Skeletal muscle cell (primary cell): ENCODE results near the gene RPS6KC1.
"Not testable (repeated sequence)": the region's sequence is repeated elsewhere in the genome, so short reads cannot be mapped to it uniquely, and the experiment has no call there.

Experiments
- DNase-seq: peaks from one replicate; pipeline ENCODE4 v3.0.0-alpha.2; 2010; ENCODE audit warnings: low read depth
- H3K4me3 ChIP-seq: 2 replicates; pipeline ENCODE4 v1.5.1; 2011; ENCODE audit warnings: low read depth, mild to moderate bottlenecking, control low read depth, low read length, moderate library complexity

The RPS6KC1 gene

GRCh38 chr1:213103377-213104306 lies 52.6 kb downstream of the RPS6KC1 start:
- no peak for DNase-seq
- H3K4me3 ChIP-seq: no peak overlapping the region

- DNase-seq: no peak
- no peak overlapping the region for H3K4me3 ChIP-seq
Observed at GRCh38 chr1:213104604-213105003, 53.6 kb downstream of the RPS6KC1 start.

GRCh38 chr1:213106298-213106697 lies 55.3 kb downstream of the RPS6KC1 start:
- no peak for DNase-seq
- H3K4me3 ChIP-seq: no peak overlapping the region

- DNase-seq: no peak
- H3K4me3 ChIP-seq: no peak overlapping the region
Observed at GRCh38 chr1:213107613-213108012, 56.6 kb downstream of the RPS6KC1 start.

- no peak for DNase-seq
- no peak overlapping the region for H3K4me3 ChIP-seq
Observed at GRCh38 chr1:213110349-213111300, 59.6 kb downstream of the RPS6KC1 start.

- no peak overlapping the region for H3K4me3 ChIP-seq
- no peak for DNase-seq
Observed at GRCh38 chr1:213111502-213111901, 60.5 kb downstream of the RPS6KC1 start.

GRCh38 chr1:213112723-213113122 lies 61.7 kb downstream of the RPS6KC1 start:
- not testable (repeated sequence) for H3K4me3 ChIP-seq, DNase-seq

- DNase-seq, H3K4me3 ChIP-seq: not testable (repeated sequence)
Observed at GRCh38 chr1:213117699-213118180, 66.7 kb downstream of the RPS6KC1 start.

GRCh38 chr1:213119794-213120193 lies 68.8 kb downstream of the RPS6KC1 start:
- H3K4me3 ChIP-seq: no peak overlapping the region
- DNase-seq: no peak

GRCh38 chr1:213120386-213120785 lies 69.3 kb downstream of the RPS6KC1 start:
- H3K4me3 ChIP-seq: no peak overlapping the region
- no peak for DNase-seq

- no peak overlapping the region for H3K4me3 ChIP-seq
- DNase-seq: no peak
Observed at GRCh38 chr1:213120961-213121360, 69.9 kb downstream of the RPS6KC1 start.

GRCh38 chr1:213122514-213122929 lies 71.5 kb downstream of the RPS6KC1 start:
- H3K4me3 ChIP-seq: no peak overlapping the region
- DNase-seq: no peak

GRCh38 chr1:213123087-213123486 lies 72.0 kb downstream of the RPS6KC1 start:
- DNase-seq: no peak
- H3K4me3 ChIP-seq: no peak overlapping the region

- H3K4me3 ChIP-seq: no peak overlapping the region
- DNase-seq: no peak
Observed at GRCh38 chr1:213123536-213123935, 72.5 kb downstream of the RPS6KC1 start.

- H3K4me3 ChIP-seq: no peak overlapping the region
- no peak for DNase-seq
Observed at GRCh38 chr1:213124590-213124989, 73.5 kb downstream of the RPS6KC1 start.

- no peak overlapping the region for H3K4me3 ChIP-seq
- no peak for DNase-seq
Observed at GRCh38 chr1:213125643-213126042, 74.6 kb downstream of the RPS6KC1 start.

- DNase-seq: no peak
- H3K4me3 ChIP-seq: no peak overlapping the region
Observed at GRCh38 chr1:213127074-213127473, 76.0 kb downstream of the RPS6KC1 start.

- H3K4me3 ChIP-seq: no peak overlapping the region
- no peak for DNase-seq
Observed at GRCh38 chr1:213131851-213132655, 81.0 kb downstream of the RPS6KC1 start.

- no peak for DNase-seq
Observed at GRCh38 chr1:213135572-213135971, 84.5 kb downstream of the RPS6KC1 start.

More at GRCh38 chr1:213135572-213135971, 84.5 kb downstream of the RPS6KC1 start:
- no peak overlapping the region for H3K4me3 ChIP-seq
